NCI-H2171 treated with DMSO at 0.1 percent for 48 hours (cell line): ENCODE measurements around the gene PEAK1.

ENCODE experiments used
- DNase-seq: peaks from one replicate; lab custom pipeline; 2025; lab: John Stamatoyannopoulos, UW

Gene PEAK1

GRCh38 chr15:77419836-77420609, at the start of gene PEAK1:
Gene PEAK1 (minus strand): TSS chr15:77420104. CDS start chr15:77181926, 238,178 bp downstream.
- peak; percentile 97 for DNase-seq

GRCh38 chr15:77468896-77469295, 49.0 kb upstream of the PEAK1 start:
- no peak for DNase-seq

GRCh38 chr15:77466521-77466920, 46.6 kb upstream of the PEAK1 start:
- no peak for DNase-seq

- DNase-seq, result no peak
Measured at GRCh38 chr15:77464129-77464865, 44.4 kb upstream of the PEAK1 start.

GRCh38 chr15:77461486-77461885, 41.6 kb upstream of the PEAK1 start:
- no peak for DNase-seq

GRCh38 chr15:77459031-77459430, 39.1 kb upstream of the PEAK1 start:
- no peak for DNase-seq

- DNase-seq, result no peak
Measured at GRCh38 chr15:77457905-77458265, 38.0 kb upstream of the PEAK1 start.

- DNase-seq, result no peak
Measured at GRCh38 chr15:77457191-77457904, 37.4 kb upstream of the PEAK1 start.

GRCh38 chr15:77456746-77457145, 36.8 kb upstream of the PEAK1 start:
- no peak for DNase-seq

- DNase-seq, result no peak
Measured at GRCh38 chr15:77455696-77456321, 35.9 kb upstream of the PEAK1 start.

GRCh38 chr15:77454951-77455350, 35.0 kb upstream of the PEAK1 start:
- DNase-seq, result no peak

- DNase-seq, result no peak
Measured at GRCh38 chr15:77454265-77454664, 34.4 kb upstream of the PEAK1 start.

GRCh38 chr15:77446840-77447390, 27.0 kb upstream of the PEAK1 start:
- DNase-seq, result no peak

- DNase-seq, result no peak
Measured at GRCh38 chr15:77440378-77440999, 20.6 kb upstream of the PEAK1 start.

- no peak for DNase-seq
Measured at GRCh38 chr15:77437264-77437663, 17.4 kb upstream of the PEAK1 start.

- no peak for DNase-seq
Measured at GRCh38 chr15:77436822-77437221, 16.9 kb upstream of the PEAK1 start.

- DNase-seq, result no peak
Measured at GRCh38 chr15:77430652-77431051, 10.7 kb upstream of the PEAK1 start.

- DNase-seq, result no peak
Measured at GRCh38 chr15:77430213-77430612, 10.3 kb upstream of the PEAK1 start.

- no peak for DNase-seq
Measured at GRCh38 chr15:77426871-77427270, 7.0 kb upstream of the PEAK1 start.

- DNase-seq, result no peak
Measured at GRCh38 chr15:77426377-77426776, 6.5 kb upstream of the PEAK1 start.

GRCh38 chr15:77425104-77425503, 5.2 kb upstream of the PEAK1 start:
- no peak for DNase-seq

GRCh38 chr15:77421370-77421700, 1.4 kb upstream of the PEAK1 start:
- DNase-seq, result no peak
